GM21576 (cell line): Measurements from ENCODE around the gene DDX31.
"Not testable (repeated sequence)": the region's sequence is repeated elsewhere in the genome, so short reads cannot be mapped to it uniquely, and the experiment has no call there.

Source experiments
- ATAC-seq: cut with Tn5 transposase; IDR thresholded peaks from one replicate; pipeline ENCODE4 v1.9.1; 2021; ENCODE audit warnings: mild to moderate bottlenecking, moderate library complexity; ENCODE audit not compliant: unreplicated experiment

DDX31 gene

DNA sequence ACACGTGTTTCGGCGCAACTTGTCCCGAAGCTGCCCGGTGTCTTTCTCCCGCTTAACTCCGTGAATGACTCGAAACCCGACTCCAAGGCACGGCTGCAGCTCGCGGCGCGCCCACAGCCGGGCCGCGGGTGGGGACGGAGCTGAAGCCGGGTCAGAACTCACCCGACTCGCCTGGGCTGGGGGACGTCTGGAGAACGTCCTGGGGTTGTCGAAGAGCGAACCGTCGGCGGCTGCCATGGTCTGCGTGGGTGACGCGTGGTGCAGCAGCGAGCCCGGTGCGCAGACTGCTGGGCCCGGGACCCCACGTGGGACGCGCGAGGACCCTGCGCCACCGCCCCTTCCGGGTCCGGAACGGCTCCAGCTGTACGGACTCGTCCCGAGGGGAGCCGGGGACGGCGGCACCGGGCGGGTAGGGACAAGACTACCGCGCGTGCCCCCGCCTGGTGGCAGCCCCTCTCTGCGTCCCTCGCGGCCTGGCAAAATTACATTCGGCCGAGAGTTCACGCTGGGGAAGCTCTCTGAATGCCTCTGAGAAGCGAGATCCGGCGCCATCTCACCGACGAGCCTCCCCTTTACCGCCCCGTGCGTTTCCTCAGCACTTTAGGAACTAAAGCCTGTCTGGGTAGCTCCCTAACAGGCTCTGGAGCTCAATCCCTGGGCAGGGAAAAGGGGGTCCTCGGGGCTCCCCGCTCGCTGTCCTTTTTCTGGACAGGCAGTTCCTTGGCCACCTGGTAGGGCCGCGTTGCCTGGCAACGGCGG lies at the start of gene DDX31:
TSS of gene DDX31 (minus strand) at position 286 of the 759 bp plus-strand sequence. CDS start at position 237, 49 bp downstream.
- ATAC-seq, result peak; percentile 65

DNA sequence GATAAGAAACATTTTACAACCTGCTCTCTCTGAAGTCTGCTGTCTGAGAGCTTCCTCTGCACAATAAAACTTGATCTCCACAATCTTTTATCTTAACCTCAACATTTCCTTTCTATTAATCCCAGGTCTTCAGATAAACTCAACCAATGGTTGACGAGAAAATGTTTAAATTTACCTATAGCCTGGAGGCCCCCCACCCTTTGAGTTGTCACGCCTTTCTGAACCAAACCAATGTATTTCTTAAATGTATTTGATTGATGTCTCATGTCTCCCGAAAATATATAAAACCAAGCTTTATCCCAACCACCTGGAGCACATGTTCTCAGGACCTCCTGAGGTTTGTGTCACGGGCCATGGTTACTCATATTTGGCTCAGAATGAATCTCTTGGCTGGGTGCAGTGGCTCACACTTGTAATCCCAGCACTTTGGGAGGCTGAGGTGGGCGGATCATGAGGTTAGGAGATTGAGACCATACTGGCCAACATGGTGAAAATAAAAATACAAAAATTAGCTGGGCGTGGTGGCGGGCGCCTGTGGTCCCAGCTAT lies 48.7 kb upstream of the DDX31 start:
- not testable (repeated sequence) for ATAC-seq

DNA sequence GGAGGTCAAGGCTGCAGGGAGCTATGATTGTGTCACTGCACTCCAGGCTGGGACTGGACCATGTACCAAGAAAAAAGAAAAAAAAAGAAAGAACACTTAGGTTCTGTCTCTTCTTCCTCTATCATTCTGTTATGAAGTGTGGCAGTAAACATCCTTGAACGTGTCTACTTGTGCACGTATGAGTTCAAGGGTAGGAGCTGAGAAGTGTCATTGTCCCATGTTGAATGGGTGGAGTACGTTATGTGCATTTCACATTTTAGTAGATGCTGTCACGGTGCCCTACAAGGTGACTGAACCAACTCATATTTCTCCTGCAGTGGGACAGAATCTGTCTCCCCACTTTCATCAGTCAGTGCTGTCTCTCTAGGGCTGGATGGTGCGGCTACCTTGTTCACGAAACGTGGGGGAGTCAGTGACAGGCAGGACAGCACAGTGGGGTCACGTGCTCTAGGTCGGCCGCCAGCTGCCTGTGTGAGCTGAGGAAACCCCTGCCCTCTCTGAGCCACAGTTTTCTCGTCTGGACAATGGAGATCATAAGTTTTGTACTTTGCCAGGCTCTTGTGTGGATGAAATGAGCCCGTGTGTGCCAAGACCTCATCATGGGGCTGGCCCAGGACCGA lies 47.7 kb upstream of the DDX31 start:
- no peak for ATAC-seq

DNA sequence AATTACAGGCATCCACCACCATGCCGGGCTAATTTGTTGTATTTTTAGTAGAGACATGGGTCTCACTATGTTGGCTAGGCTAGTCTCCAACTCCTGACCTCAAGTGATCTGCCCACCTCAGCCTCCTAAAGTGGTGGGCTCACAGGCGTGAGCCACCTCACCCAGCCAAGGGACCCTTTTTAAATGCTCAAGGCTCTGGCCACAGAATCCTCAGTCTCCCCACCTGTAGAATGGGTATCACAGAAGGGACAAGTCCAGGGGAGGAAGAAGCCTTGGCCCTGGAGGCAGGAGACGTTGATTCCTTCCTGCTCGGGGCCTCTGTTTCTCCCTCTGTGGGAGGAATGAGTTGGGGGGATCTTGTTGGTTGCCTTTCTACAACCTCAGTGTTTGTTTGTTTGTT lies 46.2 kb upstream of the DDX31 start:
- no peak for ATAC-seq

DNA sequence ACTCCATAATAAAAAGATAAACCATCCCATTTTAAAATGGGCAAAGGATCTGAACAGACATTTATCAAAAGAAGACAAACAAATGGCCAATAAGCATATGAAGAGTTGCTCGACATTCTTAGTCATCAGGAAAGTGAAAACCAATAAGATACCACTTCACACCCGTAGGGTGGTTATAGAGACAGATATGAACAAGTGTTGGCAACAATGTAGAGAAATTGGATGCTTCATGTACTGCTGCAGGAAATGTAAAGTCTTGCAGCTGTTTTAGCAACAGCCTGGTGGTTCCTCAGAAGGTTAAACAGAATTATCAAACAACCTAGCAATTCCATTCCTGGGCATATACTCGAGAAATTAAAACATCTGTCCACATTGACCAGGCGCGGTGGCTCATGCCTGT lies 43.0 kb upstream of the DDX31 start:
- ATAC-seq, result no peak

DNA sequence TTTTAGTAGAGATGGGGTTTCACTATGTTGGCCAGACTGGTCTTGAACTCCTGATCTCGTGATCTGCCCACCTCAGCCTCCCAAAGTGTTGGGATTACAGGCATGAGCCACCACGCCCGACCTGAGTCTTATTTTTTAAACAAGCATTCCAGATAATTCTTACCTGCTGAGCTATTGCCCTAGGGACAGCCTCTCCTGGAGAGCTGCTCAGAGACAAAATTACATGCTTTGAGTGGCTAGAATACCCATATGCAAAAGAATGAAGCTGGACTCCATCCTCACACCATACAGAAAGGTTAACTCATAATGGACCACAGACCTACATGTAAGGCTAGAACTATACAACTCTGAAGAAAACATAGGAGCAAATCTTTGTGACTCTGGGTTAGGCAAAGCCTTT lies 42.1 kb upstream of the DDX31 start:
- ATAC-seq, result no peak

DNA sequence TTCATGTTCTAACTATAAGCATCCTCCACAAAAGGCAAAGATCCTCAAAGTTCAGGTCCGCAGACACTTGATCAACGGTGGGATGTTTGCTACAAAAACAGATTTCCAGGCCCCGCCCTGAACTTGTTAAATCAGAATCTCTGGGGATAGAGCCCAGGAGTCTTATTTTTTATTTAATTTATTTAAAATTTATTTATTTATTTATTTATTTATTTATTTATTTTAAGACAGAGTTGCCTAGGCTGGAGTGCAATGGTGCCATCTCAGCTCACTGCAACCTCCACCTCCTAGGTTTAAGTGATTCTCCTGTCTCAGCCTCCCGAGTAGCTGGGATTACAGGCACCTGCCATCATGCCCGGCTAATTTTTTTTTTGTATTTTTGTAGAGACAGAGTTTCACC lies 41.4 kb upstream of the DDX31 start:
- ATAC-seq, result not testable (repeated sequence)

DNA sequence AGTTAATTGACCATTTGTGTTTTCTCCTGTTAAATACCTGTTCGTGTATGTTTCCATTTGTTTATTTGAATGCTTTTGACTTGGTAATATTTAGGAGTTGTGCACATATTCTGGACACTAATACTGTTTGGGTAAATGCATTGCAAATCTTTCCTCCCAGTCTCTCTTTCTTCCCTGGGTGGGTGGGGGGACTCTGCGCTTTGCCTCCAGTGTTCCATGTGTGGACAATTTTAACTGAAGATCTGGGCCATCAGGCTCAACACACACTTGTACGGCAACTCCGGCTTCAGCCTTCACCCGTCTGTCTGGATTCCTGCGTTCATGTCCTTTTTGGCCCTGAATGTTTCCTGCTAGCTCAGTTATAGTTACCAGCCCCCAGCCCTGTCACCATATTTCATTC lies 40.5 kb upstream of the DDX31 start:
- no peak for ATAC-seq

DNA sequence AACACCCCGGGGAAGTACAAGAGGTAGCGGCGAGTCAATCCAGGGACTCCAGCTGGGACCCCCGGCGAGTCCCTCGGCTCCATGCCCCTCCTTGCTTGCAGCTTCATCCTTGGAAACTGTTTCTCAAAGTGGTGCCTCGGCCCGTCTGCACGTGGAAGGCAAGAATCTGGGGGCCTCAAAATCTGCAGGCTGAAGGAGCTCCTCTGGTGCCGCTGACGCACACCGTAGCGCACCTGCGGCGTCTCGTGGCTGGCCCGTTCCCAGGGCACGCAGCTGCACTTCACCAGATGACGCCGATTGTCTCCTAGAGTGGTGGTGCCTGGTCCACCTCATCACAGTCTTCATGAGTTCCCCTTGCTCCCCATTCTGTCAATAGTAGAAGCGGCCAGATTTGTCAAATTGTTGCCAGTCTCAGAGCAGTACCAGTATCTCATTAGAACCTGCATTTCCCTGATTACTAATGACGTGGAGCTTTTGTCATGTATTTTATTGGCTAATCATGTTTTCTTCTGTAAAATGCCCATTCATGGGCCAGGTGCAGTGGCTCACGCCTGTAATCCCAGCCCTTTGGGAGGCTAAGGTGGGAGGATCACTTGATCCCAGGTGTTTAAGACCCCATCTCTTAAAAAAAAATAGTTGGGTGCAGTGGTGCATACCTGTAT lies 39.1 kb upstream of the DDX31 start:
- ATAC-seq, result no peak

DNA sequence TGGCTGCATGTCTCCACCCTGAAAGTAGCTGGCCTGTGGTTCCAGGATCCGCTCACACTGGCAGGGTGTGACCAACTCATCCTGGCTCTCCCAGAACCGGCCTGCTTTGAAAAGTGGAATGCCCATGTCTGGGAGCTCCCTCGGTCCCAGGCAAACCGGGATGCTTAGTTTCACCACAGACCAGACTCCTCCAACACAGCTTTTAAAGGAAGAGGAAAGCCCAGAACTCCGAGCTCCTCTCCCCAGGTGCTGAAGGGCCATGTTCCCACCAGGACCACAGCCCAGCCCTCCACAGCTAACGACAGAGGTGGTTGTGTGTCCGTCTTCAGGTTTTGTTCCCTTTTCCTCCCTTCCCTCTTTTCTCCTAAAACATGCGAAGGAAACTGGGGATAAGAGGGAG lies 38.5 kb upstream of the DDX31 start:
- no peak for ATAC-seq

DNA sequence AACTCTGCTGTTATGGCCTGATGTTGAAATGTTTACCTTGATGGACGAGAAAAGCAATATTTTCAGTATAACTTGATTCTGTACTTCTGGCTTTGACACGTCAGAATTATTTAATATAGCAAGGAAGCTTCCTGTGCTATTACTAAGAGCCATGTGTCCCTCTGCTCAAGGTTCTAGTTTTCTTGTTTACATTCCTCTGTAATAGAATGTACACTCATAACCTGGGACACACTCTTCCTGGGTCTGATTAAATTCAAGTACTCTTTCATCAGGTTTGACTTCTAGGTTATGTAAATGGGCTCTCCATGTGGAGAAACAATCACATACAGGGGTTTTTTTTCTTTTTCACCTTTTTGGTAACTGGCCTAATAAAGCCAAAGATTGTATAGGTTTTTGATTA lies 33.6 kb upstream of the DDX31 start:
- no peak for ATAC-seq

DNA sequence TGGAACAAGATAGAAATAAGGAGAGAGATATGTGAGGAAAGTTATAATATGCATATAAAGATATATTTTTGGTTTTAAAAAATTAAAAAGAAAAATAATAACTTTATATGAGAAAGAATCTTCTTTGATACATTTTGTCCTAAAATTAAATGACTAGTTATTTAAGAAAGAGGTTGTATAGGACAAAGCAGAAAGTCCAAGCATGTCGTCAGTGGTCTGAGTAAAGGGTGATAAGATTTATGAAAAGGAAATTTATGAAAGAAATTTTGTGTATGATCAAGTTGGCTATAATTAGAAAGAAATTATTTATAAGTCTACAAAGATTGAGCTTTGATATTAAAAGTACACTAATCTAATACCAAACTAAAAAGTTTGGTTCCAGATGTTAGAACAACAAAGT lies 32.5 kb upstream of the DDX31 start:
- ATAC-seq, result no peak

DNA sequence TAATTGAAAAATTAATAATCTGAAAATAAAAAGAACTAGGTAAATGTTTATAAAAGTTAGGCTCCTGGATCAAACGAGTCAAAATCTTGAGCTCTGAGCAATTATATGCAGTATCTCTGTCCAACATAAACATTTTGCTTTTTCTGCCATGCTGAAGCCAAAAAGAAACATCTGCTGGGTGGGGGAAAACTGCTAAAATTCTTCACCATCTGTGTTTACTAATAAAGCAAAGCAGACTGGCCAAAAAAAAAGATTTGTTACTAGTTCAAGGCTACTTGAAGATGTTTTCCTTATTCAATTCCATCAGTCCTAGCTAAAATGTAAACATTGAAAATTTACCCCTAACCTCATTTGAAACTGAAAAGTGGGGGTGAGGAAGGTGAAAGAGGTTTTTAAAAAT lies 30.2 kb upstream of the DDX31 start:
- no peak for ATAC-seq

DNA sequence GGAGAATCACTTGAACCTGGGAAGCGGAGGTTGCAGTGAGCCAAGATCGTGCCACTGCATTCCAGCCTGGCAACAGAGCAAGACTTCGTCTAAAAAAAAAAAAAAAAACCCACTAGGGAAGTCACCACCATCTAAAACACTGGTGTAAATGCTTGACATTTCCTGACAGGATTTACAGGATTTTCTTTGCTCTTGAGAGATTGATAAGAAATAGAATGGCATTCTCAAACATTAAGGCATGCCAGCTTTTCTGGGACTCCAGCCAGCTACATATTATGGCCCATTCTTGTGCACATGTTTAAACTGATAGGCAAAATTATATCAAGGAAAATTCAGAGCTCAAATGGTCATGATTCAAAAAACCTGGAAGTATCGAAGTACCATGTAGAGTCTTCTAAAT lies 29.2 kb upstream of the DDX31 start:
- no peak for ATAC-seq

DNA sequence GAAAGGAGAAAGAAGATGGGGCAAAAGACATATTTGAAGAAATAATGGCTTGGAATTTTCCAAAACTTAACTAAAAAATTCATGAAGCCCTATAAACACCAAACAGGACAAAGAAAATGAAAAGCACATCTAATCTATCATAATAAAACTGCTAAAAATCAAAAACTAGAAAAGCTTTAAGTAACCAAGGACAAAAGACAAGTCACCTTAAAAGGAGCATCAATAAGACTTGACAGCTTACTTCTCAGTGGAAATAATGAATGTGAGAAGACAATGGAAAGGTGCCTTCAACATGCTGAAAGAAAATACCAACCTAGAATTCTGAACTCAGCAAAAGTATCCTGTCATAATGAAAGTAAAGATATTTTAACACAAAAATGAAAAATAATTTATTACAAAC lies 27.4 kb upstream of the DDX31 start:
- no peak for ATAC-seq

DNA sequence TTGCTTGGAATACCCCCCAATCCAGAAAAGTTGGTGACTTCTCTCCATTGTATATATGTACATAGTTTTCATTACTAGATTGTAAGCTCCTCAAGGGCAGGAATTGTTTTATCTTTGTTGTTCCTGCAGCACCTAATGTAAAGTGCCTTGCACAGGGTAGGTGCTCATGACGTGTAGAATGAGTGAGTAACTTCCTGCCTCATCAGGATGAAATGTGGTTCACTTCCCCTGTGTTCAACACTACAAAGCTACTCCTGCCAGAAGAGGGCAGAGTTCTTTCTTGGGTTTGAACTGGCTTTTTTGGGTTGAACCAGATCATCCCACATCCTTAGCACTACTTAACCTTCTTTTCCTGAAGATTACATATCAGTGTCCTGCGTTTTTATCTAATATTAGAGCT lies 24.4 kb upstream of the DDX31 start:
- ATAC-seq, result no peak

DNA sequence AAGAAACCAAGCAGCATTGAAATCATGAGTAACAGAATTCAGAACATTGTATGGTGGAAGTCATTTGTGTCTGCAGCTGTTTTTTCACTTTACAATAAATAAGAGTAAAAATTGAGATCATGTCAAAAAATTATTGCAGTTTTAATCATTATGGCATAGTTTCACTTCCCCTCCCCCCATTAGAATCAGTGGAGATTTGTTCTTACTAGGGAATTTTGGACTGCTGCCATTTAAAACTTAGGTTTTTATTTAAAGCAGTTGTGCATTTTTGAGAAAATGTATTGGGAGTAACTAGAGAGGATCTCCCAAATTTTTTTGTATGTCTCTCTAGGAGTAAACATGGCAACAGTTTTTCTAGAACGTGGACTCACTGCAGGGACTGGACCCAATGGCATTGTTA lies 20.9 kb upstream of the DDX31 start:
- no peak for ATAC-seq

DNA sequence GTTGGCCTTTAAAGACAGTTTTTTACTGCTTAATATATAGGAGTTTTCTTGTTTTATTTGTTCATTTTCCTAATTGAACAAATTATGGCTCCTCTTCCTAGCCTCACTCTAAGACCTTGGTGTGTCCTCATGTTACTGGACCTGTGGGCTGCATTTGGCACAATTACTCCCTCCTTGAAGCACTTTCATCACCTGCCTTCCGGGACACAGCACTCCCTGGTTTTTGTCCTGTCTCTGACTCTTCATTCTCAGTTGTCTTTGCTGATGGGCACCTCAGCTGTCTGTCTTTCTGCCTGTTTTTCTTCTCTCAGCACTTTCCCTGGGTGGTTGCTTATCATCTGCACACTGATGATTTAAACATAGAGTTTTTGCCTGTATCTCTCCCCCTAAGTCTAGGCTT lies 14.1 kb upstream of the DDX31 start:
- ATAC-seq, result no peak

DNA sequence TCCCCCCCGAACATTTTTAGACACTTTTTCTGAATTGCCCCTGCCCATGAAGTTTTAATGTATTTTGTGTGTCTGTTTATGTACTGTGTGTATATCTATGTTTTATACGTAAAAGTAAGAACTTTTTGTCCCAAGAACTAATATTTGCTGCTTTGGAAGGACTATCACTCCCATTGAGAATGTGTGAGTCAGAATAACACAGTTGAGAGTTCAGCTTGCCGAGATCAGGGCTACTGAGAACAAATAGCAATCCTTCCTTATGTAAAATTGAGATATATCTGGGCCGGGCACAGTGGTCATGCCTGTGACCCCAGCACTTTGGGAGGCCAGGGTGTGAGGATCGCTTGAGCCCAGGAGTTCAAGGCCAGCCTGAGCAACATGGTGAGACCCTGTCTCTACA lies 11.8 kb upstream of the DDX31 start:
- ATAC-seq, result no peak

DNA sequence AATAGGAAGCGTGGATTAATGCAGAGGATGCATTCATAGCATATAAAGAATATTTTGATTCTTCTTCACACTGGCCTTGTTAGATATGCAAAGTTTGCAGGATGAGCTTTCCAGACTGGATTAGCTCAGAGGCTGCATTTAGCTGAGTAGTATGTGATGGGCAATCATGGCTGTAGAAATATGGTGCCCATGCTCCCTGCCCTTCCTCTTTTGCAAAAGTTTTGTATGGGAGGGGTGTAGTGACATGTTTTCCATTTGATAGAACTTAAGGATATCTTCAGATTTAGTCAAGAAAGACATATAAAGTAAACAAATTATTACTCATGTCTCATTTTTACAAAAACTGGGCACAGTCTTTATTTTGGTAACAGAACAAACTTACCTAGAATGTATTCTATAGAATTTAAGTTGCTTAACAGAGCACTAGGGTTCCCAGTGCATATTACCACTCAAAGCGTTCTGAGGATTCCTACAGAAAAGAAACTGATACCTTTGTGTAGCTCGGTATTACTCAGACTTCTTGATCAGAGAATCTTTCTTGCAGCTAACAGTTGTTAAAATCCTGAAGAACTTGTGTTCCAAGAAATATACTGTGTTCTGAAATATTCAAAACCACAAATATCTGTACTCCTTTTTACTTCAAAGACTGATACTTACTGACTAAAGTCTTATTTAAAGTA lies 10.3 kb upstream of the DDX31 start:
- no peak for ATAC-seq

DNA sequence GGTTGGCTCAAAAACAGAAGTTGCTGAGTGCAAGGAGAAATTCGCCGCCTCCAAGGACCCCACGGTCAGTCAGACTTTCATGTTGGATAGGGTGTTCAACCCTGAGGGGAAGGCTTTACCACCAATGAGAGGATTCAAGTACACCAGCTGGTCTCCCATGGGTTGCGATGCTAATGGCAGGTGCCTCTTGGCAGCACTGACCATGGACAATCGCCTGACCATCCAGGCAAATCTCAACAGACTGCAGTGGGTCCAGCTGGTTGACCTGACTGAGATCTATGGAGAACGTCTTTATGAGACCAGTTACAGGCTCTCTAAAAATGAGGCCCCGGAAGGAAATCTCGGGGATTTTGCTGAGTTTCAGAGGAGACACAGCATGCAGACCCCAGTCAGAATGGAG lies 8.2 kb upstream of the DDX31 start:
- no peak for ATAC-seq
